Endothelial cell of umbilical vein (primary cell): ENCODE measurements around the gene HIVEP3. TPM values are rescaled to one million over a fixed set of nuclear protein-coding genes. Genes with fewer than 3 reads are reported as not detected.

ENCODE experiments used
- BruUV-seq: library from RNA; stranded (reverse); fragments of 400-500 nt; replicated peaks from 2 replicates; lab custom pipeline; 2021; lab: Mats Ljungman, UMichigan
- CTCF ChIA-PET: fragments of 300-600, 350-600 bp; sonication (Branson Sonifier 250); formaldehyde crosslinking; loops from one replicate; lab custom pipeline; 2021; ENCODE audit warnings: antibody characterized with exemption, inconsistent platforms; lab: Charles Lee
- POLR2A ChIA-PET: fragments of 300-600, 350-600 bp; sonication (Branson Sonifier 250); formaldehyde crosslinking; loops from one replicate; lab custom pipeline; 2021; ENCODE audit warnings: antibody characterized with exemption, inconsistent platforms; lab: Charles Lee
- DNase-seq: peaks from one replicate; pipeline ENCODE4 v3.0.0-alpha.2; 2011; ENCODE audit warnings: low read depth, low spot score
- FAIRE-seq: peaks from 2 replicates; lab custom pipeline; 2011; peaks lifted over from hg19 to GRCh38; lab: Jason Lieb, UNC
- H2AFZ ChIP-seq: 2 replicates; pipeline ENCODE4 v1.6.0; 2012; ENCODE audit warnings: low read depth, low read length, control low read depth, inconsistent platforms
- H3K27ac ChIP-seq: 2 replicates; pipeline ENCODE4 v1.5.1; 2011; ENCODE audit warnings: low read depth, mild to moderate bottlenecking, control low read depth, low read length, moderate library complexity; ENCODE audit not compliant: insufficient read depth
- H3K27me3 ChIP-seq, 2 experiments: 2 replicates each; pipeline versions ENCODE4 v1.6.0 to v1.6.1; 2011; ENCODE audit warnings: low read length in 2 of 2, mixed read lengths in 1 of 2; ENCODE audit not compliant: control insufficient read depth in 2 of 2, insufficient read depth in 2 of 2
- H3K36me3 ChIP-seq, 2 experiments: 2 replicates in 1 of 2; 3 replicates in 1 of 2; pipeline ENCODE4 v1.5.1; 2011; ENCODE audit warnings: low read length in 2 of 2, mild to moderate bottlenecking in 1 of 2, moderate library complexity in 1 of 2; ENCODE audit not compliant: control insufficient read depth in 2 of 2, insufficient read depth in 2 of 2; ENCODE audit errors: extremely low read depth in 1 of 2
- H3K4me1 ChIP-seq: 3 replicates; pipeline ENCODE4 v1.5.1; 2011; ENCODE audit warnings: mild to moderate bottlenecking, low read length; ENCODE audit not compliant: control insufficient read depth, insufficient read depth; ENCODE audit errors: extremely low read depth
- H3K4me2 ChIP-seq: 2 replicates; pipeline ENCODE4 v1.6.1; 2011; ENCODE audit warnings: low read length, control low read depth, mixed read lengths; ENCODE audit not compliant: insufficient read depth
- H3K4me3 ChIP-seq, 3 experiments: fragments of 200-600 bp in 1 of 3; sonication (generic), shearing (Covaris generic) in 1 of 3; replicated peaks in 1 of 3; 2 replicates each; pipeline ENCODE4 v1.5.1; 2011 to 2016; ENCODE audit warnings: control low read depth in 3 of 3, low read length in 3 of 3, mild to moderate bottlenecking in 2 of 3, inconsistent platforms in 1 of 3, low read depth in 1 of 3, moderate library complexity in 1 of 3; ENCODE audit not compliant: insufficient read depth in 1 of 3
- H3K79me2 ChIP-seq: 2 replicates; pipeline ENCODE4 v1.6.0; 2012; ENCODE audit warnings: low read length, inconsistent platforms; ENCODE audit not compliant: control insufficient read depth, insufficient read depth
- H3K9ac ChIP-seq: replicated peaks from 2 replicates; pipeline ENCODE3; 2011; ENCODE audit warnings: low read length, control low read depth; ENCODE audit not compliant: insufficient read depth; ENCODE audit errors: extremely low read depth
- H3K9me1 ChIP-seq: replicated peaks from 3 replicates; pipeline ENCODE4 v1.6.0; 2011; ENCODE audit warnings: mild to moderate bottlenecking, low read length; ENCODE audit not compliant: control insufficient read depth, insufficient read depth; ENCODE audit errors: extremely low read depth
- H3K9me3 ChIP-seq: replicated peaks from 2 replicates; pipeline ENCODE4 v1.5.1; 2012; ENCODE audit warnings: low read length, inconsistent platforms; ENCODE audit not compliant: control insufficient read depth, insufficient read depth
- H4K20me1 ChIP-seq: replicated peaks from 2 replicates; pipeline ENCODE3; 2011; ENCODE audit warnings: mild to moderate bottlenecking, low read length; ENCODE audit not compliant: control insufficient read depth, insufficient read depth; ENCODE audit errors: extremely low read depth
- EZH2 ChIP-seq: IDR thresholded peaks from 2 replicates; pipeline ENCODE4 v1.6.1; 2012; ENCODE audit warnings: borderline replicate concordance, low read depth, mild to moderate bottlenecking, moderate library complexity, low read length, inconsistent platforms; ENCODE audit not compliant: severe bottlenecking
- FOS ChIP-seq: IDR thresholded peaks from 2 replicates; pipeline ENCODE4 v1.6.1; 2011; ENCODE audit warnings: mild to moderate bottlenecking, low read length, moderate library complexity, borderline replicate concordance; ENCODE audit not compliant: insufficient read depth
- GATA2 ChIP-seq: IDR thresholded peaks from 2 replicates; pipeline ENCODE4 v1.7.0; 2011; ENCODE audit warnings: low read depth, mild to moderate bottlenecking, moderate library complexity, mixed read lengths, low read length; ENCODE audit not compliant: insufficient read length, insufficient read depth
- JUN ChIP-seq: IDR thresholded peaks from 2 replicates; pipeline ENCODE4 v1.6.1; 2011; ENCODE audit warnings: borderline replicate concordance, low read depth; ENCODE audit not compliant: insufficient read length, insufficient read depth
- MAX ChIP-seq: IDR thresholded peaks from 2 replicates; pipeline ENCODE4 v1.6.1; 2011; ENCODE audit not compliant: insufficient read depth, insufficient read length
- MYC ChIP-seq: IDR thresholded peaks from one replicate; pipeline ENCODE4 v1.6.1; 2011; ENCODE audit warnings: mild to moderate bottlenecking, low read depth, low read length
- POLR2A ChIP-seq: IDR thresholded peaks from 2 replicates; pipeline ENCODE4 v1.6.1; 2012; ENCODE audit warnings: low read depth, mild to moderate bottlenecking, control low read depth, low read length
- POLR2AphosphoS5 ChIP-seq: IDR thresholded peaks from 2 replicates; pipeline ENCODE4 v1.6.1; 2012; ENCODE audit warnings: low read depth, mild to moderate bottlenecking, control low read depth, low read length, moderate library complexity; ENCODE audit not compliant: insufficient read depth
- dilution Hi-C: fragments of 300-500 bp; cut with MboI; formaldehyde crosslinking; loops from one replicate; pipeline ENCODE4 v1.15.0; 2019; ENCODE audit warnings: low sequenced_read_pairs; ENCODE audit not compliant: extremely low pct_ligation_motif_present
- intact Hi-C: fragments of 100-400 bp; cut with micrococcal nuclease; formaldehyde crosslinking; loops from one replicate; pipeline ENCODE4 v1.10.0; 2022
- polyA plus RNA-seq, 4 experiments: library from polyadenylated mRNA; depleted of rRNA in 3 of 4; stranded (reverse) in 3 of 4; unstranded in 1 of 4; fragments of >200 nt; gene quantifications; 2 replicates each; pipeline versions ENCODE4 v1.2.1 to v1.2.3, GENCODE V29; 2011 to 2012; ENCODE audit warnings: missing spikeins in 1 of 4
- total RNA-seq: library from RNA; stranded (reverse); gene quantifications from 2 replicates; pipeline ENCODE4 v1.2.3, GENCODE V29; 2021
- TF ChIP-seq, protein P1 (sequence below), 2 donors: IDR thresholded peaks; 1 replicate in 1 of 2; 2 replicates in 1 of 2; pipeline ENCODE4 v1.5.1; 2011; ENCODE audit warnings: low read length in 2 of 2, mild to moderate bottlenecking in 2 of 2, moderate library complexity in 2 of 2, control low read depth in 1 of 2, inconsistent platforms in 1 of 2, low read depth in 1 of 2; ENCODE audit not compliant: insufficient read depth in 1 of 2; ENCODE audit errors: extremely low read depth in 1 of 2

Gene HIVEP3
- total and polyA plus RNA-seq, 2 donors (not counting 3 experiments of a cell fraction or from before 2014, with no cell fraction given), result 3.4 to 4.0 TPM

DNA sequence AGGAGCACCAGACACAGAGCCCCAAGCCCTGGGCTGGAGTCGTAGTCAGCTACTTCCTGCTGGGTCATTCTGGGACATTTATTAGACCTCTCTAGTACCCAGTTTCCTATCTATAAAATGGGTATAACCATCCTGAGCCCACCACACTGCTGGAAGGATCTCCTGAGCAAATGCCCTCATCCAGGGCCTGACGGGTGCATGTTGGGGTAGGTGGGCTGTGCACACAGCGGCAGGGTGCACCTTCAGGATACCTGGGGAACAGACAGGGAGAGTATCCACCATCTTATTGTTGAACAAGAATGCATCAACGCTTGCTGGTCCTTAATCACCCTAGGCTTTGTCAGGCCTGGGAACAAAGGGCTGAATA lies 191.0 kb downstream of the HIVEP3 start:
- Histone ChIP-seq H3K36me3 (no peaks in the 10 kb centered on the region), H3K4me3 (no peak overlapping the region), H3K9me3 (no peaks in the 10 kb centered on the region), H3K4me1 (peaks cover 31% of the 10 kb centered on the region), H3K9me1 (no peaks in the 10 kb centered on the region), H3K4me2 (no peak overlapping the region), H3K27me3 (no peaks in the 10 kb centered on the region), H3K9ac (no peak overlapping the region), H3K79me2 (no peaks in the 10 kb centered on the region), H3K27ac (peak overlapping the region; percentile 70), H4K20me1 (no peaks in the 10 kb centered on the region), H2AFZ (peak overlapping the region; percentile 90)
- no peak for DNase-seq
- ChIA-PET POLR2A (no interaction called here), CTCF (interaction anchor here (1.2 to 1.6 kb wide), 4 partner anchors 14 to 446 kb away, joined by 3 to 8 read pairs (median 3); no protein-coding TSS in a partner anchor)
- FAIRE-seq, result peak; percentile 24
- dilution Hi-C loops (no loop called here), intact Hi-C loops (loop anchor here (1.0 to 10.0 kb wide), 3 partner anchors 14 to 307 kb away; no protein-coding TSS in a partner anchor)
- TF ChIP-seq JUN, result no peak
- TF ChIP-seq, protein P1, sequence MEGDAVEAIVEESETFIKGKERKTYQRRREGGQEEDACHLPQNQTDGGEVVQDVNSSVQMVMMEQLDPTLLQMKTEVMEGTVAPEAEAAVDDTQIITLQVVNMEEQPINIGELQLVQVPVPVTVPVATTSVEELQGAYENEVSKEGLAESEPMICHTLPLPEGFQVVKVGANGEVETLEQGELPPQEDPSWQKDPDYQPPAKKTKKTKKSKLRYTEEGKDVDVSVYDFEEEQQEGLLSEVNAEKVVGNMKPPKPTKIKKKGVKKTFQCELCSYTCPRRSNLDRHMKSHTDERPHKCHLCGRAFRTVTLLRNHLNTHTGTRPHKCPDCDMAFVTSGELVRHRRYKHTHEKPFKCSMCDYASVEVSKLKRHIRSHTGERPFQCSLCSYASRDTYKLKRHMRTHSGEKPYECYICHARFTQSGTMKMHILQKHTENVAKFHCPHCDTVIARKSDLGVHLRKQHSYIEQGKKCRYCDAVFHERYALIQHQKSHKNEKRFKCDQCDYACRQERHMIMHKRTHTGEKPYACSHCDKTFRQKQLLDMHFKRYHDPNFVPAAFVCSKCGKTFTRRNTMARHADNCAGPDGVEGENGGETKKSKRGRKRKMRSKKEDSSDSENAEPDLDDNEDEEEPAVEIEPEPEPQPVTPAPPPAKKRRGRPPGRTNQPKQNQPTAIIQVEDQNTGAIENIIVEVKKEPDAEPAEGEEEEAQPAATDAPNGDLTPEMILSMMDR (IDR thresholded peaks at IDR 0.05; ENCODE audit: extremely low read depth in 1 of 2, insufficient read depth in 1 of 2, low read depth in 1 of 2, low read length in 2 of 2), result no peak
- no peak for TF ChIP-seq MYC
- TF ChIP-seq GATA2, result no peak
- TF ChIP-seq POLR2A, result no peak
- TF ChIP-seq EZH2, result no peak
- no peak for TF ChIP-seq FOS
- TF ChIP-seq MAX, result no peak
- no peak for TF ChIP-seq POLR2AphosphoS5
- no TSS peak for BruUV-seq
